ENCODE measurements around the gene FLVCR1.

The FLVCR1 gene

DNA sequence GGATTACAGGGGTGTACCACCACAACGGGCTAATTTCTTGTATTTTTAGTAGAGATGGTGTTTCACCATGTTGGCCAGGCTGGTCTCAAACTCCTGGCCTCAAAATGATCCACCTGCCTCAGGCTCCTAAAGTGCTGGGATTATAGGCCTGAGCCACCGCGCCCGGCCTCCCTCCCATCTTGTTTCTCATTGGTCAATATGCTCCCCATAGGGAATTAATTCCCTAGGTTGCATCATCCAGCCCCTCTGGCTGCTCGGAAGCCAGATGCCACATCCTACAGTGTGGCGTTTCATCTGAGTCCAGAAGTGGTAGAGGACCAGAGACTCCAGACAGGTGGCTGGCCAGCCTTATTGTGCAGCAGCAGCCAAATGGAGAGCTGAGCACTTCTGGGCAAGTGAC lies 80.8 kb downstream of the FLVCR1 start:
- Histone ChIP-seq H3K4me1 (ENCODE audit: control insufficient read depth in 1 of 2, insufficient read depth in 2 of 2, low read length in 2 of 2) (no peaks in the 10 kb centered on the region), H3K36me3 (ENCODE audit: control insufficient read depth in 1 of 2, insufficient read depth in 2 of 2, low read length in 2 of 2) (no peaks in the 10 kb centered on the region), H3K4me3 (ENCODE audit: low read depth in 1 of 2, low read length in 2 of 2) (no peak overlapping the region), H3K9me3 (ENCODE audit: control insufficient read depth in 1 of 2, low read length in 2 of 2) (peaks cover 0 to 2% of the 10 kb centered on the region in 2 donors), H3K27me3 (ENCODE audit: low read depth, low read length) (no peaks in the 10 kb centered on the region), H3K27ac (ENCODE audit: low read length) (no peak overlapping the region)

GRCh38 chr1:212941452-212941851 lies 83.4 kb downstream of the FLVCR1 start:
- Histone ChIP-seq H3K9me3 (ENCODE audit: control insufficient read depth in 1 of 2, low read length in 2 of 2) (peaks cover 0 to 2% of the 10 kb centered on the region in 2 donors), H3K27ac (ENCODE audit: low read length) (no peak overlapping the region), H3K36me3 (ENCODE audit: control insufficient read depth in 1 of 2, insufficient read depth in 2 of 2, low read length in 2 of 2) (no peaks in the 10 kb centered on the region), H3K4me1 (ENCODE audit: control insufficient read depth in 1 of 2, insufficient read depth in 2 of 2, low read length in 2 of 2) (no peaks in the 10 kb centered on the region), H3K4me3 (ENCODE audit: low read depth in 1 of 2, low read length in 2 of 2) (no peak overlapping the region), H3K27me3 (ENCODE audit: low read depth, low read length) (no peaks in the 10 kb centered on the region)

GRCh38 chr1:212942679-212943392 lies 84.8 kb downstream of the FLVCR1 start:
- Histone ChIP-seq H3K4me1 (ENCODE audit: control insufficient read depth in 1 of 2, insufficient read depth in 2 of 2, low read length in 2 of 2) (no peaks in the 10 kb centered on the region), H3K27ac (ENCODE audit: low read length) (no peak overlapping the region), H3K36me3 (ENCODE audit: control insufficient read depth in 1 of 2, insufficient read depth in 2 of 2, low read length in 2 of 2) (no peaks in the 10 kb centered on the region), H3K4me3 (ENCODE audit: low read depth in 1 of 2, low read length in 2 of 2) (no peak overlapping the region), H3K9me3 (ENCODE audit: control insufficient read depth in 1 of 2, low read length in 2 of 2) (peaks cover 0 to 2% of the 10 kb centered on the region in 2 donors), H3K27me3 (ENCODE audit: low read depth, low read length) (no peaks in the 10 kb centered on the region)

DNA sequence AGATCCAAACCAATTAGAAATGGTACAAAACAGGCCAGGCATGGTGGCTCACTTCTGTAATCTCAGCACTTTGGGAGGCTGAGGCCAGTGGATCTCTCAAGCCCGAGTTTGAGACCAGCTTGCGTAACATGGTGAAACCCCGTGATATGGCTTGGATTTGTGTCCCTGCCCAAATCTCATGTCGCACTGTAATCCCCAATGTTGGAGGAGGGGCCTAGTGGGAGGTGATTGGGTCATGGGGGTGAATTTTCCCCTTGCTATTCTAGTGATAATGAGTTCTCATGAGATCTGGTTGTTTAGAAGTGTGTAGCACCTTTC lies 85.3 kb downstream of the FLVCR1 start:
- Histone ChIP-seq H3K27ac (ENCODE audit: low read length) (no peak overlapping the region), H3K36me3 (ENCODE audit: control insufficient read depth in 1 of 2, insufficient read depth in 2 of 2, low read length in 2 of 2) (no peaks in the 10 kb centered on the region), H3K27me3 (ENCODE audit: low read depth, low read length) (no peaks in the 10 kb centered on the region), H3K4me3 (ENCODE audit: low read depth in 1 of 2, low read length in 2 of 2) (no peak overlapping the region), H3K9me3 (ENCODE audit: control insufficient read depth in 1 of 2, low read length in 2 of 2) (peaks cover 0 to 2% of the 10 kb centered on the region in 2 donors), H3K4me1 (ENCODE audit: control insufficient read depth in 1 of 2, insufficient read depth in 2 of 2, low read length in 2 of 2) (no peaks in the 10 kb centered on the region)

GRCh38 chr1:212944229-212944901 lies 86.3 kb downstream of the FLVCR1 start:
- Histone ChIP-seq H3K36me3 (ENCODE audit: control insufficient read depth in 1 of 2, insufficient read depth in 2 of 2, low read length in 2 of 2) (no peaks in the 10 kb centered on the region), H3K27me3 (ENCODE audit: low read depth, low read length) (peaks cover 3% of the 10 kb centered on the region), H3K27ac (ENCODE audit: low read length) (no peak overlapping the region), H3K4me1 (ENCODE audit: control insufficient read depth in 1 of 2, insufficient read depth in 2 of 2, low read length in 2 of 2) (no peaks in the 10 kb centered on the region), H3K9me3 (ENCODE audit: control insufficient read depth in 1 of 2, low read length in 2 of 2) (peaks cover 0 to 2% of the 10 kb centered on the region in 2 donors), H3K4me3 (ENCODE audit: low read depth in 1 of 2, low read length in 2 of 2) (no peak overlapping the region)

- H3K4me3 ChIP-seq (ENCODE audit: low read depth in 1 of 2, low read length in 2 of 2) = no peak overlapping the region
- H3K27me3 ChIP-seq (ENCODE audit: low read depth, low read length) = peaks cover 10% of the 10 kb centered on the region
- no peaks in the 10 kb centered on the region for H3K4me1 ChIP-seq (ENCODE audit: control insufficient read depth in 1 of 2, insufficient read depth in 2 of 2, low read length in 2 of 2)
- no peak overlapping the region for H3K27ac ChIP-seq (ENCODE audit: low read length)
- no peaks in the 10 kb centered on the region for H3K36me3 ChIP-seq (ENCODE audit: control insufficient read depth in 1 of 2, insufficient read depth in 2 of 2, low read length in 2 of 2)
- H3K9me3 ChIP-seq (ENCODE audit: control insufficient read depth in 1 of 2, low read length in 2 of 2) = peaks cover 0 to 2% of the 10 kb centered on the region in 2 donors
These were observed 87.0 kb downstream of the FLVCR1 start for GRCh38 chr1:212945056-212945455.

DNA sequence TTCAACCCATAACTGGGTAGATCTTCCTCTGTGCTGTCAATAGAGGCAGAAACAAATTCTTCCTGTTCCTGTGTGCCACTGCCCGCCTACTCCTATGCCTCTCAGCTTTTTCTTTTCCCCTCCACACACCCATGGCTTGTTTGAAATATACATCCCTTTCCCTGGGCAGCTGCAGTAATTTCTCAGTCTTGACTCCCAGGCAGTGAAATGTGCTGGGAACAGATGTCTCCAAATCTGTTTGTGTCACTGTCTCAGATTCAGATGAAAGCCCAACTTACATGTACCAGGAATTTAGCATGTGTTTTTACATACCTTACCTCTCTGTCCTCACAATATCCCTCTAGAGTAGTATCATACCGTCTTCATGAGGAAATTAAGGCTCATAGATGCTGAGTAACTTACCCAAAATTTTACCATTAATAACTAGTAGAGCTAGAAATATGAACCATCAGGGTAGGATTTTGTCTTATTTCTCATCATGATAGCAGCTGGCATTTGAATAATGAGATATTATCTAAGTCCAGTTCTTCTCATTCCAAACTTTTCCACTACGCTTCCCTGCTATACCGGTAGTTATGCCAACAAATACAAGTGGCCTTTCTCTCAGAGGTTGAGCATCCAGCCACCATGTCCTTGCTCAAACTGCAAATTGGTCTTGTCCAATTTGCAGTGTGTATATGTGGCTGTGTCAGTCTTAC lies 87.5 kb downstream of the FLVCR1 start:
- H3K4me1 ChIP-seq (ENCODE audit: control insufficient read depth in 1 of 2, insufficient read depth in 2 of 2, low read length in 2 of 2) = no peaks in the 10 kb centered on the region
- H3K36me3 ChIP-seq (ENCODE audit: control insufficient read depth in 1 of 2, insufficient read depth in 2 of 2, low read length in 2 of 2) = no peaks in the 10 kb centered on the region
- H3K4me3 ChIP-seq (ENCODE audit: low read depth in 1 of 2, low read length in 2 of 2) = no peak overlapping the region
- peaks cover 0 to 2% of the 10 kb centered on the region in 2 donors for H3K9me3 ChIP-seq (ENCODE audit: control insufficient read depth in 1 of 2, low read length in 2 of 2)
- no peak overlapping the region for H3K27ac ChIP-seq (ENCODE audit: low read length)
- peaks cover 10% of the 10 kb centered on the region for H3K27me3 ChIP-seq (ENCODE audit: low read depth, low read length)

DNA sequence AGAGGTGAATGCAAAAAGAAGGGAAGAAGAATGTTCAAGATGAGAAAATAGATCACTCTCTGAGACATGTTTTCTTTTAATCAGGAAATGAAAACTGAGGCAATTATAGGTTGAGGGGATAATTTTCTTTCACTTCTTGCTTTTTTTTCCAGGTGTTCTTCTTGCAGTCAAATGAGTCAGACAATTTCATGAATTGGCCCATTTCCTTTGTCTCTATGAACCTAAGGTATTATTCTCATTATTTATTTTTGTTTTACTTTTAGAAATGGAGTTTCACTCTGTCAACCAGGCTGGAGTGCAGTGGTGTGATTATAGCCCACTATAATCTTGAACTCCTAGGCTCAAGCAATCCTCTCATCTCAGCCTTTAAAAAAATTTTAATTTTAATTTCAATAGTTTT lies 88.8 kb downstream of the FLVCR1 start:
- Histone ChIP-seq H3K27me3 (ENCODE audit: low read depth, low read length) (peaks cover 10% of the 10 kb centered on the region), H3K4me3 (ENCODE audit: low read depth in 1 of 2, low read length in 2 of 2) (no peak overlapping the region), H3K36me3 (ENCODE audit: control insufficient read depth in 1 of 2, insufficient read depth in 2 of 2, low read length in 2 of 2) (no peaks in the 10 kb centered on the region), H3K9me3 (ENCODE audit: control insufficient read depth in 1 of 2, low read length in 2 of 2) (no peaks in the 10 kb centered on the region), H3K4me1 (ENCODE audit: control insufficient read depth in 1 of 2, insufficient read depth in 2 of 2, low read length in 2 of 2) (peaks cover 0 to 9% of the 10 kb centered on the region in 2 donors), H3K27ac (ENCODE audit: low read length) (no peak overlapping the region)

Data from muscle layer of duodenum (tissue), 2 donors.